ENCODE measurements around the gene ROBO3. TPM values are rescaled to one million over a fixed set of nuclear protein-coding genes. Genes with fewer than 3 reads are reported as not detected.
A peak's percentile ranks its signal among the peaks of the same experiment; 100 is the strongest.

Gene ROBO3
- total and polyA plus RNA-seq, 2 of the 8 experiments (the other 6 are each of a cell fraction or from before 2014, with no cell fraction given), result 12.1 to 24.6 TPM

DNA sequence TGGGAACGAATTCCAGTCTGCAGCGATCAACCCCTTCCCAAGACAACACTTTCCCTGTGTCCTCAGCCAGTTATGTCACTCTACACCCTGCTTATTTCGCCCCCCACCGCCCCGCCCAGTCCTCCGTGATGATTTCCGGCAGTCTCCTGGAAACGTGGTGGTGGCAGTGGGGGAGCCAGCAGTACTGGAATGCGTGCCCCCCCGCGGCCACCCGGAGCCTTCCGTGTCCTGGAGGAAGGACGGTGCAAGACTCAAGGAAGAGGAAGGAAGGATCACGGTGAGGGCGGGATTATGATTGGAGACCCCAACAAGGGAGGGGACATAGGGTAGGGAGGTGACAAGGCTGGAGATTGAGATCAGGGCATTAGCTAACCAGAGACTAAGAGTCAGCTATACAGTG, 4.1 kb downstream of the ROBO3 start:
- peak overlapping the region; percentile 42 to 57; a peak in 3 of 4 replicates for H3K4me2 ChIP-seq (ENCODE audit: insufficient read depth in 1 of 2, low read depth in 2 of 2, low read length in 2 of 2)
- H4K20me1 ChIP-seq (replicated peaks in 1 of 2; ENCODE audit: control insufficient read depth in 1 of 2, insufficient read depth in 2 of 2, low read length in 2 of 2), result peaks cover 10 to 25% of the 10 kb centered on the region in 2 experiments
- H2AFZ ChIP-seq (ENCODE audit: low read length), result no peak overlapping the region
- H2BK120ac ChIP-seq (replicated peaks; ENCODE audit: low read depth, low read length), result no peak overlapping the region
- FAIRE-seq (no peak), DNase-seq (ENCODE audit: low read depth in 1 of 2, low spot score in 2 of 2) (no peak)
- no peaks in the 10 kb centered on the region; the same call in 1 of the 2 replicates for H3K23me2 ChIP-seq (ENCODE audit: low read depth, low read length)
- no peak overlapping the region for H2BK15ac ChIP-seq (ENCODE audit: low read length)
- no peak overlapping the region for H2BK5ac ChIP-seq (ENCODE audit: low read depth, low read length)
- no peak overlapping the region for H2AK5ac ChIP-seq (ENCODE audit: low read depth, low read length)
- H3K9ac ChIP-seq (replicated peaks in 1 of 4; ENCODE audit: extremely low read depth in 1 of 4, low read depth in 3 of 4, low read length in 3 of 4), result no peak overlapping the region
- peaks cover 0 to 23% (median 14%) of the 10 kb centered on the region in 4 experiments; a peak in 6 of 7 replicates for H3K4me1 ChIP-seq (replicated peaks in 1 of 4; ENCODE audit: control insufficient read depth in 3 of 4, insufficient read depth in 4 of 4, low read length in 3 of 4)
- no peaks in the 10 kb centered on the region for H3K79me1 ChIP-seq (ENCODE audit: low read depth, low read length)
- H3K79me2 ChIP-seq (ENCODE audit: control insufficient read depth in 1 of 2, insufficient read depth in 2 of 2, low read length in 2 of 2), result no peaks in the 10 kb centered on the region
- POLR2A ChIA-PET (ENCODE audit: partially characterized antibody), result no interaction called here
- H2BK12ac ChIP-seq (ENCODE audit: low read depth, low read length), result no peak overlapping the region
- no peak overlapping the region for H3K23ac ChIP-seq (ENCODE audit: insufficient read length)
- no peak overlapping the region for H4K8ac ChIP-seq (ENCODE audit: extremely low read depth, insufficient read depth, low read length)
- H3K56ac ChIP-seq (replicated peaks; ENCODE audit: insufficient read length, low read depth, low read length), result no peak overlapping the region
- no peak overlapping the region for H3K4ac ChIP-seq (replicated peaks; ENCODE audit: insufficient read length, low read depth, low read length)
- no peak overlapping the region for H3K18ac ChIP-seq (ENCODE audit: extremely low read depth, low read length)
- CTCF ChIA-PET (ENCODE audit: partially characterized antibody), result interaction anchor here (0.9 to 5.6 kb wide), 11 partner anchors 9 to 226 kb away, joined by 3 to 52 read pairs (median 4); no protein-coding TSS in a partner anchor
- H2BK20ac ChIP-seq (ENCODE audit: low read length), result no peak overlapping the region
- H3K4me3 ChIP-seq (ENCODE audit: extremely low read depth in 1 of 4, insufficient read depth in 2 of 4, low read depth in 3 of 4, low read length in 4 of 4), result peak overlapping the region in 1 of 4 experiments; percentile 46; a peak in 1 of 8 replicates
- H3K9me3 ChIP-seq (ENCODE audit: insufficient read depth in 2 of 2, low read depth in 1 of 2, low read length in 1 of 2), result no peaks in the 10 kb centered on the region
- H3K27ac ChIP-seq (ENCODE audit: low read depth, low read length), result no peak overlapping the region
- no peak overlapping the region for H4K91ac ChIP-seq (replicated peaks; ENCODE audit: insufficient read length, low read length)
- WGBS, 2 experiments (ENCODE audit: extremely low coverage in 1 of 2, insufficient coverage in 1 of 2, insufficient read length in 1 of 2, insufficient replicate concordance in 2 of 2, low coverage in 1 of 2, low lambda C conversion rate in 2 of 2, missing lambda C conversion rate in 1 of 2), result 33% methylated on average over 16 of the region's 16 CpGs; no CpG with 5 or more reads in 1 of the 2 experiments
- H3K36me3 ChIP-seq (ENCODE audit: control insufficient read depth in 2 of 4, insufficient read depth in 4 of 4, low read length in 3 of 4), result peaks cover 0 to 4% (median 0%) of the 10 kb centered on the region in 4 experiments; a peak in 1 of 8 replicates
- no peak overlapping the region for H4K5ac ChIP-seq (ENCODE audit: insufficient read length, low read depth, low read length)
- H3K27me3 ChIP-seq (replicated peaks in 1 of 4; ENCODE audit: control insufficient read depth in 3 of 4, extremely low read depth in 1 of 4, insufficient read depth in 3 of 4, low read length in 3 of 4), result peaks cover 72 to 100% (median 94%) of the 10 kb centered on the region in 4 experiments
- no peak overlapping the region for H3K14ac ChIP-seq (ENCODE audit: insufficient read length)
- no peak for TF ChIP-seq CHD1 (IDR thresholded peaks at IDR 0.05; ENCODE audit: low read depth, low read length)
- TF ChIP-seq BACH1 (IDR thresholded peaks at IDR 0.05; ENCODE audit: low read length), result no peak
- TF ChIP-seq SP4 (IDR thresholded peaks at IDR 0.05; ENCODE audit: low read length), result no peak
- no peak for TF ChIP-seq PHF8 (conservative IDR thresholded peaks at IDR 0.05; ENCODE audit: low read depth, low read length)
- no peak for TF ChIP-seq TAF7 (optimal IDR thresholded peaks at IDR 0.05; ENCODE audit: borderline replicate concordance, low read depth, low read length)
- no peak for TF ChIP-seq GTF2F1 (IDR thresholded peaks at IDR 0.05; ENCODE audit: borderline replicate concordance, low read depth, low read length)
- TF ChIP-seq POLR2AphosphoS5 (IDR thresholded peaks at IDR 0.05; ENCODE audit: low read depth, low read length), result no peak
- TF ChIP-seq TBP (IDR thresholded peaks at IDR 0.05; ENCODE audit: low read depth, low read length), result no peak
- TF ChIP-seq CHD2 (IDR thresholded peaks at IDR 0.05; ENCODE audit: low read length), result no peak
- no peak for TF ChIP-seq FOSL1 (IDR thresholded peaks at IDR 0.05; ENCODE audit: insufficient read depth, low read depth, low read length)
- no peak for TF ChIP-seq JUND (IDR thresholded peaks at IDR 0.05; ENCODE audit: low read length)
- no peak for TF ChIP-seq TCF12 (IDR thresholded peaks at IDR 0.05; ENCODE audit: low read depth, low read length)
- TF ChIP-seq SUZ12 (IDR thresholded peaks at IDR 0.05; ENCODE audit: low read length), result no peak
- TF ChIP-seq HDAC2 (IDR thresholded peaks at IDR 0.05; ENCODE audit: borderline replicate concordance in 1 of 2, low read depth in 2 of 2, low read length in 2 of 2), result no peak

Data from H1 (cell line).